NOMO-1 treated with DMSO at 0.1 percent for 48 hours (cell line): ENCODE results near the gene SLC1A2.
A peak's percentile ranks its signal among the peaks of the same experiment; 100 is the strongest.

ENCODE experiments used
- DNase-seq: peaks from one replicate; lab custom pipeline; 2025; ENCODE audit not compliant: unreplicated experiment; lab: John Stamatoyannopoulos, UW

SLC1A2 gene

GRCh38 chr11:35419184-35419829 lies at the start of gene SLC1A2:
TSS of gene SLC1A2 (minus strand) at chr11:35419558. CDS start at chr11:35418966, 592 bp downstream.
- DNase-seq: no peak

- no peak for DNase-seq
These were observed 46.7 kb upstream of the SLC1A2 start for GRCh38 chr11:35466058-35466457.

DNA sequence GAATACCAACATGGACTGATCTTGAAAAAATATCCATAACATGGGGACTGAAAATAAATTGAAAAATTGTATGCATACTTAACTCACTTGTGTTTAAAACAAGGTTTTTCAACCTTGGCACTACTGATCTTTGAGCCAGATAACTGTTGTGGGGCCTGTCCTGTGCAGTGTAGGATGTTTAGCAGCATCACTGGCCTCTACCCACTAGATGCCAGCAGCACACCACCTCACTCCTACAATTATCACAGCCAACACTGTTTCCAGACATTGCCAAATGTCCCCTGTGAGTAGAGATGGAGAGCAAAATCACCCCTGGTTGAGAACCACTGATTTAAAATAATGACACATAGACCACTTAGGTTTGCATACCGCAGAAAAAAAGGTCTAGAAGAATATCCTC lies 45.0 kb upstream of the SLC1A2 start:
- DNase-seq: no peak

DNA sequence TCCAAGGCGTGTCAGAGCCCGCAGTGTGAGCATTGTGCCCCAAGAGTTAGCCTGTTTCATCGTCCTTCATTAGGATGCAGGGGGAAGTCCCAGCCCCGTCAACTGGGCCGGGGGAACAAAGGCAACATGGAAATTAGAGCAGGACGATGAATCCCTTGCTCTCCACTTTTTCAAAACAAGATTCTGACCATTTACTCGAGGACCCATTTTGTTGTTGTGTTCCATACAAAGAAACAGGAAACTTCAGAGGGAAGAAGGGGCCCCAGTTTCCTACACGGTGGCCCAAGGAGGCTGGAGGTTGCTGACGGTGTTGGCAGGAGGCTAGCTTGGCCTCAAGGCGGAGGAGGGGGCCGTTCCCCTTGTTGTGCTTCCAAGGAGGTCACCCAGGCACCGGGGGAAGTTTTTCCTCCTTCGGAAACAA lies 44.0 kb upstream of the SLC1A2 start:
- DNase-seq: no peak

- DNase-seq: no peak
These were observed 42.7 kb upstream of the SLC1A2 start for GRCh38 chr11:35461917-35462538.

DNA sequence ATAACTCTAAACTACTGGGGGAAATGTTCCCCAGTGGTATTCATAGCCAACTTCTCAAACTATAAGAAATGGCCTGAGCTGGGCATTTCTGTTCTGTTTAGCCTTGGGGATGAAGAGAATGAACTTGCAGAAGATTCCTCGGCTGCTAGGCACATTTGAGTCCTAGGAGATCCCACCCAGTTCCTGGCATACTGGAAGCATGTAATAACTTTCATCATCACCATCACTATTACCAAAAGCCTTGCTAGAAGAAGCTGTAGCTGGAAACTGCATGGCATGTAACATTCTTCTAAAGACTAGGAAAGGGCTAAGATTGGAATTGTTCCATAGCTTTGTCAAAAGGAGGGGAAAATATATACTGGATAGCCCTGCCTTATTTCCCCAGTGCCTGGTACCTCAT lies 40.1 kb upstream of the SLC1A2 start:
- no peak for DNase-seq

- DNase-seq: no peak
These were observed 39.5 kb upstream of the SLC1A2 start for GRCh38 chr11:35458846-35459245.

DNA sequence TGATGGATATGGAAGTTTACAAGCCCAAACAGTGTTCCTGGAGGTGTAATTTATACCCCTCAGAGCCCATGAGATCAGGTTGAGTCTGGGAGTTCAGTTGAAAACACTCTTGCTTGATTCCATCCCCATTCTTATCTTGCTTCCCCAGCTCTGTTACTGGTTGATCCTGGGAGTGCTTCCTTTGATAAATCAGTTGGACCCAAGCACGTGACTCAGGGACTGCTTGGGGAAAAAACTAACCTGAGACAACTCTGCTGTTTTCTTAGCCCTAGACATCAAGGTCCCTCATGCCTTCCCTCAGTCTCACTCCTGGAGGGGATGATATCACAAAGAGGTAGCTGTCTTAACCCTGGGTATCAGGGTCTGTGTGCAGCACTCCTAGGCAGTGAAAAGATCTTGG lies 35.0 kb upstream of the SLC1A2 start:
- DNase-seq: no peak

DNA sequence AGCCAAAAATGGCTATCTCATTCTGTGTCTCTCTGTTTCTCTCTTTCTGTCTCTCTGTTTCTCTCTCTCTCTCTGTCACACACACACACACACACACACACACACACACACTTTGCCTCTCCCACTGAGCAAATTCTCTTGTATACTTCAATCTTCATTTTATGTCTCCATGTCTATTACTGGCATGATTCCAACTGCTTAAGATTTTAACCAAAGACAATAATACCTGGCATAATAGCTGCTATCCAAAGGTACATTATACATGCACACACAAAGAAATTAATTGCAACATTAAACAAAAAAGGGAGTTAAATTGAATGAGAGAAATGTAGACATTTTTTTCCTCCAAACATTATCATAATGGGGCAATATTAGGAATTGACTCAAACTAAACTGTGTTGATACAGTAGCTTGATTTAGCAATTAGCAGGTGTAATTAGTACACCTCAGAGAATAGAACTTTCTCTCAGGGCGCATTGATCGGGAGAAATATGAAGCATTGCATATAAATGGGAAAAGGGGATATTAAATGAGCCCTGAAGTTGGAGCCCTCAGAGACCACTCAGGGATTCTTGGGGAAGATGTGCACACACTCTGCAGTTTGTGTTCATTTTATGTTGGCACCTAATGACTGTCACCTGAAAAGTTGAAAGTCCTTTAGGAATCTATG lies 17.4 kb upstream of the SLC1A2 start:
- DNase-seq: no peak

DNA sequence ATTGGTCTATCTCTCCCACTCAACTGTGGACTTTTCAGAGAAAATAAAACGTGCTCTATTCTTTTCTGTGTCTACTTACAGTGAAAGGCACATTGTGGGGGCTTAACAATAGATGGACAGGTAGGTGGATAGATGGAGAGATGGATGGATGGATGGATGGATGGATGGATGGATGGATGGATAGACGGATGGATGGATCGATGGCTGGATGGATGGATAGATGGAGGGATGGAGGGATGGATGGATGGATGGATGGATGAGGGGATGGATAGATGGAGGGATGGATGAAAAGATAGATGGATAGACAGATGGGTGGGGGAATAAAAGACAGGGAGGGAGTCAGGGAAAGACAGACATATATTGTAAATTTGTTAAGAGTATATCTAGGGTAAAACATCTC lies 14.2 kb upstream of the SLC1A2 start:
- DNase-seq: no peak

DNA sequence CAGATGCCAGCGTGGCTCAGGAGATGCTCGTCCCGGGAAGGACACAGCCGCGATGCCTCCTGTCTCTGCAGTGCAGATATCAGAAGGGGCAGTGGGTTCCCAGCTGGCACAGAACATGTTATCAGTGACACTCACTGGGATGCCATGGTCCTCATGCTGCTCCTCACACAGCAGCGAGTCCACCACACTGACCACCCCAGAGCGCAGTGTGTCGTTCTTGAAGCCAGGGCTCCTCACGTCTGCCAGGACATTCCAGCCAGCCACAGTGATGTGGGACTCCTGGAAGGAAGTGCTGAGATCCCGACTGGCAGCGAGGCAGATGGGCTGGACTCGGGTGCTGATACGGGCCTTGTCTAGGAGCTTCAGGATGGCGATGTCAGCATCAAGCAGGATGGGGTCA lies 13.1 kb upstream of the SLC1A2 start:
- DNase-seq: no peak

DNA sequence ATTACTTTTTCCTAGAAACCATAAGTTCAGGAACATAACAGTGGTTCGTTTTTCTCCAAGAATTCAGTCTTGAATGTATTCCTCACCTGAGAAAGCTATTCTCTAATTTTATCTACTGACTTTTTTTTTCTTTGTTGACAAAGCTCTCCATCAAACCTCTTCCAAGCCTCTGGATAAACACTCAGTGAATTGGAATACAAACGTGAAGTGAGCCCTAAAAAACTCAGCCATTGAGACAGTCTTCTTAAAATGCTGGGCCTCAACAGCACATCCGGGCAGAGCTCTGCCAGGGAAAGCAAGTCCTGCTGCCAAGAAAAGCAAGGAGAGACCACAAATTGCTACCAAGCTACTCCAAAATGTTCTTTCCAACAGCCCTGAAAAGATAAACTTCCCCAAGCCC lies 7.7 kb upstream of the SLC1A2 start:
- no peak for DNase-seq

- no peak for DNase-seq
These were observed 7.0 kb upstream of the SLC1A2 start for GRCh38 chr11:35426351-35426750.

GRCh38 chr11:35425603-35426212 lies 6.3 kb upstream of the SLC1A2 start:
- DNase-seq: no peak

DNA sequence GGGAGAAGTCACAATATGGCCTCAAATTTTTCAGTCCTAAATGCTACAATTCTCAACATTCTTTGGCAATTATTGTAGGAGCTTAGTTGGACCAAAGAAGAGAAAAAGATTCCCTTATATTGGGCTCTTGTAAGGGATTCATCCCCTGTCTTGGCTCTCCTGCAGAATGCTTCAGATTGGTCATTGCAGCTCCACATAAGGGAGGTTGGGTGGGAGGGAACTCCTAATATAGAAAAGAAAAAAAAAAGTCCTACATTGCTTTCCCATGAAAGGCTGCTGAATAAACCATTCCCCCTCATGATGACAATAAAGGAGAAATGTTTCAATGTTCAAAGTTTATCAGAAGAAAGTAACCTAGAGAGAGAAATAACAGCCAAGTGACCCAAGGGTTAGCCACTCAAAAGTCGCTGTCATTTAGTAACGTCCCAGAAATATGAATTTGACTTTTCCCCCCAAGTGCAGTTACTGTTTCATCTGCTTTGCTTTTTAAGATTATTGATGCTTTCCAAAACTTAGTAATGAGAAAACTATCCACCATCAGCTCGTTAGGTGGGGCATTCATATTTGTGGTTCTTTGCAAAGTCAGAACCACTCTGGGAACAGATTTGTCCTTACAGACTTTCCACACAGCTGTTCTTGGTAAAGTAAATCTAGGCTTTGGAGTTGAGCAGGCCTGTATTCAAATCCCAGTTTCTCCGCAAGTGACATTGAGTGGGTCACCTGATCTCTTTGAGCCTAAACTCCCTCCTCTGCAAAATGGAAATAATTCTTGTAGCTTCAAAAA lies 5.0 kb upstream of the SLC1A2 start:
- no peak for DNase-seq

DNA sequence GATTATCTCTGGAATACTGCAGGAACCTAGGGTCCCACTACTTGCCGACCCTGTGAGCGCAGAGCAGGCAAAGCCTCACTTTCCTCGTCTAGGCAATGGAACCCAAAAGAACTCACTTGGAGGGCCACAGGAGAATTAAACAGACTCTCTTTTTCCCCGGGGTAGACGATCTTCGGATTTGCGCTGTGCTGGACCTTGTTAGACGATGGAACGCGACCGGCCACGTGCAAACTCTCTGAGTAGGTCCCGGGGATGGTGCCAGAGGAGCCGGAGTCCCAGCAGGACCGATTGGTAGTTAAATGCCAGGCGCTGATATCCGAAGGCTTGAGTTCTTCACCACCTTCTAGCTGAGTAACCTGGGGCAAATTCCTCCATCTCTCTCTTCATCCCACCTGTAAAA lies 1.0 kb upstream of the SLC1A2 start:
- DNase-seq: no peak

DNA sequence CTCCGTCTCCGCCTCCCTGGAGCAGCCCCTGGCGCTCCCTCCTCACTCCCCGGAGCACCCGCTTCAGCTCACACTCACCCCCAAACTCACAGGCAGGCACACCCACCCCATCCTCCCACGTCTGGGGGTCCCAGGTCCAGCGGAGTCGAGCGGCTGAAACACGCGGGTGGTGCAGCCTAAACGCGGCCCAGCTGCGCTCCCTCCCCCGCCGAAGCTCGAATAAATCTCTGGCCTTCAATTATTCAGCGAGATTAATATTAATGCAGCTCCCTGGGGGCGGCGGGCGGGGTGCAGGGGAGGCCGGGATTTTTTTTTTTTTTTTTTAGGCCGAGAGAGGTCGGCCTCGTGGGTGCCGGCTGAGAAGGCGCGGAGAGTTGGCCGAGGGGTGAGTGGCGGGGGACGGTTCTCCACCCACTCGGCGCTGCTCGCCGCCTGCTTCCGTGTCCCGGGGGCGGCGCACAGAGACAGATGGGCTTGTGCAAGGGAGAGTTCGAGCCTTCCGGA lies 524 bp upstream of the SLC1A2 start:
- no peak for DNase-seq

DNA sequence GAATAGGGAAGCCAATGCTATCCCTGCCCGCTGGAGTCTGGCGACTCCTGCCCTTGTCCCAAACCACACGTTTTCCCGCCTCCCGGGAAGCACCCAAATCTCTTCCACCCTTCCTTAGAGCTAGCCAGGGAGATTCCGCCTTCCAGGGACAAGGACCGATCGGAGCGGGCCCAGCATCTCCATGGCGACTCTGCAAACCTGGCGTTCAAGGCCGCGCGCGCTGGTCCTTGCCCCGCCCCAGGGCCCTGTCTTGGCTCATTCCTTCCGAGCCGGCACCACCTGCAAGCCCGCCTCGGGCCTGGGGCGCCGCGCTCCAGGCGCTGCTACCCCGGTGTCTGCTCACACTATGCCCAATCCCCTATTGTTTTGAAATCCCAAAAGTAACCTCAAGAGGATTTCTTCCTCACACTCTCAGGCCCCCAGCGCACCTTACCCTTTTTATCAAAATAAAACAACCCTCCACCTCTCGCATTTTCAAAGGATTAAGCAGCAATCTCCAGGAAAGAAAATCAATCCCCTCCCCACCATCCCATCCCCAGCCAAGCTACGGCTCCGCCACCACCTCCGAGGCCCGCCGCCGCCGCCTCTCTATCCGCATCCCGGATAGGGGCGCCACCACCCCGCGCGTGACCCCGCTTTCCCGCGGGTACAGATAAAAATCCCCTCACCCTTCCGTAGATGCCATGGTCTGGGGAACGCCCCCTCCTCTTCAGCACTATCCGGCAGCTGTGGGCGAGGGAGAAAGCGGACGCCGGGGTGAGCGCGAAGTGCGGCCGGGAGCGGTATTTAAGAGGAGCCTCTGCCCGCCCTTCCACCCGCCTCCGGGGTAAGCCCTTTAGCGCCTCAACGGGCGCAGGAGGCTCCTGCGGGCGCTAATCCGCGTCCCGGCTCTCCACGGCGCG lies 825 bp downstream of the SLC1A2 start:
- DNase-seq: peak; percentile 2

DNA sequence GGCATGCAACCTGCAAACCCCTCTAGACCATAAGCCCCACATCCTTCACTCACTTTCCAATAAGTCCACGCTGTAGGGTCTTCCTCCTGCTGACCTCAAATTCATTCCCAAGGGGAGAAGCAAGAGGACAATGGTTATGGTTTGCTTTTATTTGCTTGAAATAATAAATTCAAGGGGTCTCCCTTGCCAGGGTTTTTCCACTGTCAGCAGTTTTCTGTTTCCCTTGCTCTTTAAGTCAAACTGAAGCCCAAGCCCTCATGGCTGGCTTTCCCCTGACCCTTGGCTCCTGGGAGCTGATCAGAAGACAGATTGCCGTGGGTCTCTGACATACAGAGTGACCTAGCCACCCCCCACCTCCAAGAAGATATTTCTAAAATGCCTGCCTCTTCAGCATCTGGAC lies 3.9 kb downstream of the SLC1A2 start:
- no peak for DNase-seq

DNA sequence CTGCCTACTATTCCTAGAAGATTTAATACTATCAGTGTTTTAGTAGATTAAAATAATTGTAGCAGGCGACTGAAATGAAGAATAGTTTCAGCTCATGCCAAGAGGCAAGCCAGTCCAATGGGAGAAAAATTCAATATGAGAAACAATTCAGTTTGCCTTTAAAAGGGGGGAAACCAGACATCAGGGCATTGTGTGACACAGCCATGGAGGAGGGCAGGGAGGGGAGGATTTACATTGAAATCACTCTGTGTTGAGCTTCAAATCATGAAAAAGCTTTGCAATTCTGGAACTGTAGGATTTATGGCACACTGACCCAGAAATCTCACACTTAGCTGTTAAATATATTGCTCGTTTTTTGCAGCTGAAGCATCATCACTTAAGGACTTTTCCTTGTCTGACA lies 4.6 kb downstream of the SLC1A2 start:
- no peak for DNase-seq
